Measurements from ENCODE around the gene TDRD9.
A peak's percentile ranks its signal among the peaks of the same experiment; 100 is the strongest.

Gene TDRD9

GRCh38 chr14:104094709-104095425 lies 166.6 kb downstream of the TDRD9 start:
- DNase-seq: peak; percentile 79

- DNase-seq: no peak
Measured at GRCh38 chr14:104095426-104096310, 167.4 kb downstream of the TDRD9 start.

- DNase-seq: no peak
Measured at GRCh38 chr14:104096318-104096717, 168.1 kb downstream of the TDRD9 start.

- peak; percentile 93 for DNase-seq
Measured at GRCh38 chr14:104096751-104097700, 168.8 kb downstream of the TDRD9 start.

GRCh38 chr14:104098272-104099095 lies 170.2 kb downstream of the TDRD9 start:
- DNase-seq: no peak

- no peak for DNase-seq
Measured at GRCh38 chr14:104099096-104100041, 171.1 kb downstream of the TDRD9 start.

- no peak for DNase-seq
Measured at GRCh38 chr14:104100171-104101085, 172.2 kb downstream of the TDRD9 start.

- DNase-seq: no peak
Measured at GRCh38 chr14:104101086-104101621, 172.9 kb downstream of the TDRD9 start.

- no peak for DNase-seq
Measured at GRCh38 chr14:104101651-104102281, 173.5 kb downstream of the TDRD9 start.
